ENCODE results near the gene DLGAP1.

- TF ChIP-seq ZNF70 (CRISPR knock-in tag; IDR thresholded peaks at IDR 0.05): no peak
- no peak for TF ChIP-seq ARNTL (CRISPR knock-in tag; IDR thresholded peaks at IDR 0.05; ENCODE audit: borderline replicate concordance, low read depth)
- TF ChIP-seq CREB5 (CRISPR knock-in tag; IDR thresholded peaks at IDR 0.05; ENCODE audit: low read depth): no peak
- no peak for TF ChIP-seq ZNF8 (CRISPR knock-in tag; IDR thresholded peaks at IDR 0.05)
- no peak for TF ChIP-seq CSRNP3 (CRISPR knock-in tag; IDR thresholded peaks at IDR 0.05)
- TF ChIP-seq OSR1 (CRISPR knock-in tag; IDR thresholded peaks at IDR 0.05): no peak
- TF ChIP-seq ZFP3 (CRISPR knock-in tag; IDR thresholded peaks at IDR 0.05): no peak
Measured at GRCh38 chr18:3775996-3776395, 679.1 kb downstream of the DLGAP1 start.

Measured in SK-N-SH treated with all-trans-retinoic acid at 6 μM for 48 hours (cell line).